Neural progenitor cell (in vitro differentiated cells): ENCODE results near the gene TMEM269.
"Not testable (repeated sequence)": the region's sequence is repeated elsewhere in the genome, so short reads cannot be mapped to it uniquely, and the experiment has no call there.

ENCODE experiments used
- EZH2 ChIP-seq: fragments of 200-600 bp; sonication (generic); IDR thresholded peaks from 2 replicates; pipeline ENCODE4 v1.6.1; 2017; ENCODE audit warnings: antibody characterized with exemption, mild to moderate bottlenecking, moderate library complexity
- TF ChIP-seq, protein P1 (sequence below): fragments of 200-600 bp; sonication (generic); IDR thresholded peaks from 2 replicates; pipeline ENCODE4 v1.5.1; 2017; ENCODE audit warnings: antibody characterized with exemption, mild to moderate bottlenecking

DNA sequence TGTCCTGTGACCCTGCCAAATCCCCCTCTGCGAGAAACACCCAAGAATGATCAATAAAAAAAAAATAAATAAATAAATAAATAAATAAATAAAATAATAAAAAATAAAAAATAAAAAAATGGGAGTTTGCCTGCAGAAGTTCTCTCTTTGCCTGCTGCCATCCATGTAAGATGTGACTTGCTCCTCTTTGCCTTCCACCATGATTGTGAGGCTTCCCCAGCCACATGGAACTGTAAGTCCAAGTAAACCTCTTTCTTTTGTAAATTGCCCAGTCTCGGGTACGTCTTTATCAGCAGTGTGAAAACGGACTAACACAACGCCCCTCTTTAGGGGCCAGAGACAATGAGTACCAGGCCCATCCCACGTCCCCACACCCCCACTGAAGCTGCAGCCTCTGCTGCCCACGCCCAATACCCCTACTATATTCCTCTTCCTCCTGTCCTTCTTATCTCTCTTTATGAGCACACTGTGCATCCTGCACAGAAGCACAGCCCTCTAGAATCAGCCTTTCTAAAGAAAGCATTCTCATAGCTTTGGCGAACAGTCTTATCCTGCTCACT is 33.2 kb upstream of the TMEM269 start:
- TF ChIP-seq EZH2, result not testable (repeated sequence)
- TF ChIP-seq, protein P1, sequence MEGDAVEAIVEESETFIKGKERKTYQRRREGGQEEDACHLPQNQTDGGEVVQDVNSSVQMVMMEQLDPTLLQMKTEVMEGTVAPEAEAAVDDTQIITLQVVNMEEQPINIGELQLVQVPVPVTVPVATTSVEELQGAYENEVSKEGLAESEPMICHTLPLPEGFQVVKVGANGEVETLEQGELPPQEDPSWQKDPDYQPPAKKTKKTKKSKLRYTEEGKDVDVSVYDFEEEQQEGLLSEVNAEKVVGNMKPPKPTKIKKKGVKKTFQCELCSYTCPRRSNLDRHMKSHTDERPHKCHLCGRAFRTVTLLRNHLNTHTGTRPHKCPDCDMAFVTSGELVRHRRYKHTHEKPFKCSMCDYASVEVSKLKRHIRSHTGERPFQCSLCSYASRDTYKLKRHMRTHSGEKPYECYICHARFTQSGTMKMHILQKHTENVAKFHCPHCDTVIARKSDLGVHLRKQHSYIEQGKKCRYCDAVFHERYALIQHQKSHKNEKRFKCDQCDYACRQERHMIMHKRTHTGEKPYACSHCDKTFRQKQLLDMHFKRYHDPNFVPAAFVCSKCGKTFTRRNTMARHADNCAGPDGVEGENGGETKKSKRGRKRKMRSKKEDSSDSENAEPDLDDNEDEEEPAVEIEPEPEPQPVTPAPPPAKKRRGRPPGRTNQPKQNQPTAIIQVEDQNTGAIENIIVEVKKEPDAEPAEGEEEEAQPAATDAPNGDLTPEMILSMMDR, result not testable (repeated sequence)
